ENCODE measurements around the gene VIPR2.
"Not testable (repeated sequence)": the region's sequence is repeated elsewhere in the genome, so short reads cannot be mapped to it uniquely, and the experiment has no call there.

Gene VIPR2

DNA sequence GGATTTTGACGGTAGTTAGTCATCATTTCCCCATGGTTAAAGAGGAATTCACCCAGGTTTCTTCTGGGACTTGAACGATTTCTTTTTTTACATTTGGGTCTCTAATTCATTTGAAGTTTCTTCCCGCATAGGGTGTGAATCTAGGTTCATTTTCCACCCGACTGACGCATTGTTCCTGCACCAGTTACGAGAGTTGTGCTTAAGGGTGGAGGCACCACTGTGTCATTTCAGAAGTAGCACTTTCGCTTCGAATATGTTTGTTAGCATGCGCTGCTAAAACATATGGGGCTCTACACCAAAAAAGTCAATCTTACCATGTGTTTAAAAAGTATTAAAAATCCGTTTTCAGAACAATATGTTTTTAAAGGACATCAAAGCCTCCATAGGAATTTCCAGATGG, 140.3 kb downstream of the VIPR2 start:
- FAIRE-seq: no peak

DNA sequence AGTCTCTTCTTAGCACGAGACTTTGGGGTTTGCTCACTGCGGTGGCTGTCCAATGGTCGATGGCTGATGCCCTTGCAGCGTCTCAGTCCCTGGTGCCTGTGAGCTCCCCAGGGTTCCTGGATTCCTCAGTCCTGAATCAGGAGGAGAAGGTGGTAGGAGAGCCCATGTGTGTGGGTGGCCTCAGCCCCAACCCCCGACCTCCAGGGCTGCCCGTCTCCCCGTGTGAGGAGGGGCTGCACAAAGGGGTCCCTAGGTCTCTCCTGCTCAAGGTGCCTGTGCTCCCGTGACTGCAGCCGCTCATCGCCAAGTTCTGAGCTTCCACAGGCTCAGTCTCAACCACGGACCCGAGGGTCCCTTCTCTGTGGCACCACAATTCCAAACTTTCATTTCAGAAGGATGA, 142.9 kb downstream of the VIPR2 start:
- no peak for FAIRE-seq

DNA sequence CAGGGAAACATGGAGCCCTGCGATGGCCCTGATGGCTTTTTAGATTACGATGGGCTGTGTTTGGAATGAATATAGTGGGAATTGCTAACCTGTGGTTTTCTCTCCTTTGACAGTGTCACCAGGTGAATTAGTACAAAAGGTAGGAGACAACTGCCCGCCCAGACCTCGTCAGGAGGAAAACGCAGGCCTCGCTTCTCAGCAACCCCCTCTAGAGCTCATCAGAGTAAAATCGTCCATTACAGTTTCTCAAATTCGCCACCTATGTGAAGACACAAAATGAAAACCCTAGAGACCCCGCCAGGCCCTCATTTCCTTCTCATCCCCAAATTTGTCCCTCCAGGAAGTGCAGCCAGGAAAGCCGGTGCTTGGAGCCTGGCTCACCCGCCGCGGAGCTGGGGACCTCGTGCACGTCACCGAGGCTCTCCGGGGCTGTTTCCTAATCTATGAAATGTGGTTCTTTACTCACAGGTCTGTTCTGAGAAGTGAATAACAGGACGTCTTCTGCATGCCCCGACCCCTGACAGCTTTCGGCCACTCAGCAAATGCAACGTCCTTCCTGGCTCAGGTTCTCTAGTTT, 143.7 kb downstream of the VIPR2 start:
- no peak for FAIRE-seq

DNA sequence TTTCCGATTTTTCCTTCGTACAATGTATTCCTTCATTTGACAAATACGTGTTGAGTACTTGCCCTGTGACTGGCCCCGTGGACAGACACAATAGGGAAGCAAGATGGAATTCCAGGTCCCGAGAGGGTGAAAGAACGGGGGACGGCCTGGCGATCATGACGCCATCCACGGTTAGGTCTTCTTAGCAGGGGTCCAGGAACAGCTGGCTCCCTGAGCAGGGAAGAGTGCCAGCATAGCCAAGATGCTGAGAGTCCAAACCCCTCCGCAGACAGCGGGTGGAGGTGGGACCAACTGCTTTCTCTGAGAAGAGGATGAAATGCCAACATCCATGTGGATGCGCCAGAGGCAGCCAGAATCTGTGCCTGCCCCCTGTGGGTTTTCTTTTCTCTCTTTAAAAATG, 144.6 kb downstream of the VIPR2 start:
- FAIRE-seq: no peak

DNA sequence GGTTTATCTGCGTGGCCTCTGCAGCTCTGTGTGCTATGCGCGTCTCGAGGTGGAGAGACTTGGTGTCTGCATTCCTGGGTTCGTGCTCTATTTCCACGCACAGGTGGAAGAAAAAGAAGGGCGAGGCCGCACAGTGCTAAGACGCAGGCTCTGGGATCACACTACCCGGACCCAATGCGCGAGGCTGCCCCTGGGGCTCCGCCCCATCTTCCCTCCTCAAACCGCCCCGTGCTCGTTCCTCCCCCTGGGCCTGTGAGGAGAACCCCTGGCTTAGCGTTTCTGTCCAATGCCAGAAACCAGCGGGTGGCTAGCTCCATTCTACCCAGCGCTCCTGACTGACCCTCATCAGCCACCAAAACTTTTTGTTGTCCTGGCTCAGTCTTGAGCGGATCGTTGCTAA, 145.2 kb downstream of the VIPR2 start:
- FAIRE-seq: no peak

DNA sequence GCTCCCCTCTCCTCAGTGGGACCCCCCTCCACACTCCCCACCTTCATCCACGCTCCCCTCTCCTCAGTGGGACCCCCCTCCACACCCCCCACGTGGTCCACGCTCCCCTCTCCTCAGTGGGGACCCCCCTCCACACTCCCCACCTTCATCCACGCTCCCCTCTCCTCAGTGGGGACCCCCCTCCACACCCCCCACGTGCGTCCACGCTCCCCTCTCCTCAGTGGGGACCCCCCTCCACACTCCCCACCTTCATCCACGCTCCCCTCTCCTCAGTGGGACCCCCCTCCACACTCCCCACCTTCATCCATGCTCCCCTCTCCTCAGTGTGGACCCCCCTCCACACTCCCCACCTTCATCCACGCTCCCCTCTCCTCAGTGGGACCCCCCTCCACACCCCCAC, 146.4 kb downstream of the VIPR2 start:
- not testable (repeated sequence) for FAIRE-seq

DNA sequence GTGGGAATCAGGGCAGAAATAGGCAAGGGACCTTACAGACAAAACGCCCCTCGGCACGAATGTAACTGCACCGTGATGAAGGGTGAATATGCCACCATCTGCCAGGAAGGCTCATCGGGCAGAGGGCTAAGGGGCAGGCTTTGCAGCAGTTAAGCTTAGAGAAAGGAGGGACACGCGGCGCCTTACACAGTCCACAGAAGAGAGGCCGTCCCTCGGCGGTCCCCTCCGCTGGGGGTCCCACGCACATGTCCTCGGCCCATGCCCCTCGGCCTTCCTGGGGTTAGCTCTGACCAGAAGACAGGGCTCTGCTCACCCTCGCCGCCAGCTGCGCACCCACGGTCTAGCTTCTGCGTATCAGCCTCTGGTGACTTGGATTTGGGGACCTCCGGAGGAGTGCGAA, 147.2 kb downstream of the VIPR2 start:
- FAIRE-seq: no peak

DNA sequence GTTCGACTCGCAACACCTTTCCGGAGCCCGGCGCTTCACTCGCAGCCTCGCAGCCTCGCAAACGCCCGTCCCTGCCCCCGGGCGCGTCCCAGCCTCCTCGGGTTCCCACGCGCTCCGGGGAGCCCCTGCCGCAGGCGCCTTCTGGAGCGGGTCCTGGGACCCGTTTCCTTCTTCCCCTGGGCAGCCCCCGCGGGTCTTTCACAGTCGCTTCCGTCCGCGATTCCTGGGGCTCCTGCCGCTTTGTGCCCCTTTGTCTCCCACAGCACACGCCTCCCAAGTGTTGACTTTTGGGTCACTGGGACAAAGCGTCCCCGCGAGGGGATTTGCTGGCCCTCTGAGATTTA, 147.6 kb downstream of the VIPR2 start:
- no peak for FAIRE-seq

DNA sequence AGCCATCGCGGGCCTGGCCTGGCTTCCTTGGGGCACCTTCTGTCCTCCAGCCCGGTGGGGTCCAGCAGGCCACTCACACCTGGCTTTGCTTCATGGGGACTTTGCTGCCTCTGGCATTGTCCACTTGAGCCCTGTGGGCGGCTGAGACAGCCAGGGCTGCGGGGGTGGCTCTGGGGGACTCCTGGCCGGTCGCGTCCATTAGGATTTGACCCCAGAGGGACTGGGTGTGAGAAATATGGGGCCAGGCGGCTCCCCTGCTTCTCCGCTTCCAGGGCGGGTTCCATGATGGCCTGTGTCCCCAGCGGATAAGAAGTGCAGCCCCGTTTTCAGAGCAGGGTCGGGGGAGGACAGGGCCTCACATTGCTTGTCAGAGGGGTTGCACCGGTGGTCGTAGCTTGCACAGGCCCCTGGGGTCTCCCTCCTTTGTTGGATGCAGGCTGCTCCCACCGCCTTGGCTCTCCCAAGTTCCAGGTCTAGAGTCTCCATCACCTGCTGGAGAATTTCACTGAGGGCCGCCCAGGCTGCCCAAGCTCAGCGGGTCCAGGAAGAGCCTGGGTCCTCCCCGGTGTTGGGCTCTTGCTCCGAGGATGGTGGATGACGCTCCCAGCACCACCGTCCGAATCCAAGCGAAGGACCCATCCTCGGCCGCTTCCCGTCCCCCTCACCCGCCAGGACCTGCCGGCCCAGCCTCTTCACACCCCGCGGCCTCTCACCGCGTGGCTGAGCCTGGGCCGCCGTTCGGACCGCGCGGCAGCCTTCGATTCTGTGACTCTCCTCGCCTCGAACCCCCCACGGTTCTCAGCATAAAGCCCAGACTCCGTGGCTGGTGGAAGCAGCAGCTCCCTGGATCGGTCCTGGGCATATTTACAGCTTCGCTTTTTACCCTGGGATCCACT, 148.2 kb downstream of the VIPR2 start:
- FAIRE-seq: no peak

DNA sequence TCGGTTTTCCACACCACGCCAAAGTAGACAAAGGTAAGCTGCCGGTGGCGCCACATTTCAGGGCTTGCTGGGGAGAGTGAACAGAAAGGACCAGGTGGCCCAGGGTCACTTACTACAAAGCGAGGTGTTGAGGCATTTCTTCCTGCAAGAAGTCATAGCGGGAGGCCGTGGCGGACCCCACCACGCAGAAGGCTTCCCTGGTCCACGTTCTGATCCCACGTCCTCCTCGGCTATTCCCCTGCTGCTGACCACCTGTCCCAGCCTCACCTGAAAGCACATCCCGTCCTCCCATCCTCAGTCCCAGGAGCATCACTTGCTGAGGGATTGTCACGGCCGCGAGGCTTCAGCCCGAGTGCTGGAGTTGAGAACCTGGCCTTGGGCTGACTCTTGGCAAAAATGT, 149.2 kb downstream of the VIPR2 start:
- FAIRE-seq: no peak

DNA sequence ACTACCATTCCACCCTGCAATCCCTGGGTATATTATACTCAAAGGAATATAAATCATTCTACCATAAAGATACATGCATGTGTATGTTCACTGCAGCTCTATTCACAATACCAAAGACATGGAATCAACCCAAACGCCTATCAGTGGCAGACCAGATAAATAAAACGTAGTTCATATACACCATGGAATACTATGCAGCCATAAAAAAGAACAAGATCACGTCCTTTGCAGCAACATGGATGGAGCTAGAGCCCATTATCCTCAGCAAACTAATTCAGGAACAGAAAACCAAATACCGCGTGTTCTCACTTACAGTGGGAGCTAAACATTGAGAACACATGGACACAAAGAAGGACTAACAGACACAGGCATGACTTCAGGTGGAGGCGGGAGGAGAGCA, 150.0 kb downstream of the VIPR2 start:
- FAIRE-seq: no peak

DNA sequence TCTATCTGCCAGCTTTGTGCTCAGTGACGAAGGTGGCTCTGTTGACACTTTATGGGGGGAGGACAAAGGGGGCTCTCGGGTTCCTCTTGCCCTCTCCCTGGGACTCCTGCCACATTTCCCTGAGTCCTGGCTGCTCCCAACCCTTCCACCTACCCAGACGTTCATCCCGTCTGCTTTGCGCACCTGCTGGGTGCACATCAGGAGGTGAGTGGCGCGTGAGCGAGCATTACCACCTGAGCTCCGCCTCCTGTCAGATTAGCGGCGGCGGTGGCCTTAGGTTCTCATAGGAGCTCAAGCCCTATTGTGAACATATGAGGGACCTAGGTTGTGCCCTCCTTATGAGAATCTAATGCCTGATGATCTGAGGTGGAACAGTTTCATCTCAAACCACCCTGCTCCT, 151.1 kb downstream of the VIPR2 start:
- no peak for FAIRE-seq

DNA sequence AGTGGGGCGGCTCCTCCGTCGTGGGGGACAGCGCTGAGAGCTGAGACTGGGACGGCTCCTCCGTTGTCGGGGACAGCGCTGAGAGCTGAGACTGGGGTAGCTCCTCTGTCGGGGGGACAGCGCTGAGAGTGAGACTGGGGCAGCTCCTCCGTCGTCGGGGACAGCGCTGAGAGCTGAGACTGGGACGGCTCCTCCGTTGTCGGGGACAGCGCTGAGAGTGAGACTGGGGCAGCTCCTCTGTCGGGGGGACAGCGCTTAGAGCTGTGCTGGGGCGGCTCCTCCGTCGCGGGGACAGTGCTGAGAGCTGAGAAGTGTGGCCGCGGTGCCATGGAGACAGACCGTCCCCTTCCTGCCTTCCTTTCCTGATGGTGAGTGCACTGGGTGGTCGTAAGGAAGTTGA, 151.9 kb downstream of the VIPR2 start:
- FAIRE-seq: no peak

DNA sequence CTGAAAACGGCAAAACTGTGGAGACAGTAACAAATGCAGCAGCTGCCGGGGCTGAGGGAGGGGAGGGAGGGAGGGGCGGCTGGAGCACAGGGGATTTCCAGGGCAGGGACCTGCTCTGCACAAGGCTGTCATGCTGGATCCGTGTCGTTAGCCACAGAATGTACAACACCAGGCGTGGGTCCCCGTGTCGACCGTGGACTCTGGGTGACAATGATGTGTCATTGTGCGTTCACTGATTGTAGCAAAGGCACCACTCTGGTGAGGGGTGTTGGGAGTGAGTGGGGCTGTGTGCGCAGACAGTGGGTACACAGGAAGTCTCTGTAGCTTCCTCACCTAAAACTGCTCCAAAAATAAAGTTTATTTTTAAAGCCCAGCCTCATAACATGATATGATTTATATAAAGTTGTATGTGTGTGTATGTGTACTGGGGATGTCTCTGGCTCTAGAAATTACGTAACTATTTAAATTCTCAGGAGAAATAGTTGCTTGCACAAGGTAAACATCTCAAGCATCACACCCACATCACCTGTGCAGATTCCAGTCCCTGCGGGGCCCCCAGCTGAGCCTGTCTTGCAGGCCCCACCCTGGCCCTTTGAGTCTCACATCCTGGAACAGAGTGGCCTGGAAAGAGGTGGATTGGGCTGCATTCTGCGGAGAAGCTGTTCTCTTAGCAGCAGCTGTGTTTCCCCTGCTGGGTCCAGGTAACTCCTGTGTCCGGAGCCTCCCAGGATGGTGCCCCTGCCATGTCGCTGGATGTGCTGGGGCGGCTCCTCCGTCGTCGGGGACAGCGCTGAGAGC, 152.6 kb downstream of the VIPR2 start:
- no peak for FAIRE-seq

DNA sequence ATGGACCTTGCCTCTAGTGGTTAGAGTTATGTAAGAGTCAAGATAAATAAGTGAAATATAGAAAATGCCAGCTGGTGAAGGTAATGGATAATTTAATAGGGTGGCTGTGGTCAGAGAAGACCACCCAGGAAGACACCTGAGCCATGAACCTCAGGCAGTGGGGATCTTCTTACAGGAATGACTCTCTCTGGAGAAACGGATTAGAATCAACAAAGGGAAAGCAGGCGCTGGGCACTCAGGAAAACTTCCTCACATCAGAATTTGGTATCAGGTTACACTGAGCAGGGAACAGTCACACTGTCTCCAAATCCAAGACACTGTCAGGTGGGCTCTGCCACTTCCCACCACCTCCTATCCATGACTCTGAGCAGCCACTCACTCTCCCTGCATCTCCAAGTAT, 155.7 kb downstream of the VIPR2 start:
- FAIRE-seq: no peak

DNA sequence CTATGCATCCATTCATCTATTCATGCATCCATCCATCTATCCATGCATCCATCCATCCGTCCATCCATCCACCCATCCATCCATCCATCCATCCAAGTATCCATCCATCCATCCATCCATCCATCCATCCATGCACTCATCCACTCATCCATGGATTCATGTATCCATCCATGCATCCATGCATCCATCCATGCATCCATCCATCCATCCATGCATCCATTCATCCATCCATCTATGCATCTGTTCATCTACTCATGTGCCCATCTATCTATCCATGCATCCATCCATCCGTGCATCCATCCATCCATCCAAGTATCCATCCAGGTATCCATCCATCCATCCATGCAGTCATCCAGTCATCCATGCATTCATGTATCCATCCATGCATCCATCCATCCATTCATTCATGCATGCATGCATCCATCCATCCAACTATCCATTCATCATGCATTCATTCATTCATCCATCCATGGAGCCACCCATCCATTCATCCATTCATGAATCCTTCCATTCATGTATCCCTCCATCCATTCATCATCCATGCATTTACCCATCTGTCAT, 156.3 kb downstream of the VIPR2 start:
- no peak for FAIRE-seq

DNA sequence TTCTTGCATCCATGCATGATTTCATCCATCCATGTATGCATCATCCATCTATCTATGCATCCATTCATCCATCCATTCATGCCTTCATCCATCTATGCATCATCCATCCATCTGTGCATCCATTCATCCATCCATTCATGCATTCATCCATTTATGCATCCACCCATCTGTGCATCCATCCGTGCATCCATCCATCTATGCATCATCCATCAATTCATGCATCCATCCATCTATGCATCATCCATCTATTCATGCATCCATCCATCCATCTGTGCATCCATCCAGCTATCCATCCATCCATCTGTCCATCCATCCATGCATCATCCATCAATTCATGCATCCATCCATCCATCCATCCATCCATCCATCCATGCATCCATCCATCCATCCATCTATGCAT, 157.0 kb downstream of the VIPR2 start:
- FAIRE-seq: no peak

DNA sequence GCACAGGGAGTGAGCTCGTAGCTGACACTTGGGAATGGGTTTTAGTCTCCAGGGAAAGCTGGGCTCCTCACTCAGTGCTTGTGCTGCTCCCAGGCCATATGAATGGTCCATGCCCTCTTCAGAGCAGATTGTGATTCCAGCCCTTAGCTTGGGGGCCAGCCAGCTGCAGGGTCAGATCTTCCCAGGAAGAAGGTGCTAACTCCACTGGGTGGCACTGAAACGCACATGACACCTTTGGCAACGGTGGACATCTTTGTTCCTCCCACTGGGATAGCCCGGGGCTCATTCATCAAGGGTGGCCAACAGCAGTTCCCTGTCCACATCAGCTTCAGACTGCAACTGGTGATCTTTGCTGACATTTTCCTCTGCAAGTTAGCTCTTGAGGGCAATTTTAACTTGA, 159.1 kb downstream of the VIPR2 start:
- no peak for FAIRE-seq

DNA sequence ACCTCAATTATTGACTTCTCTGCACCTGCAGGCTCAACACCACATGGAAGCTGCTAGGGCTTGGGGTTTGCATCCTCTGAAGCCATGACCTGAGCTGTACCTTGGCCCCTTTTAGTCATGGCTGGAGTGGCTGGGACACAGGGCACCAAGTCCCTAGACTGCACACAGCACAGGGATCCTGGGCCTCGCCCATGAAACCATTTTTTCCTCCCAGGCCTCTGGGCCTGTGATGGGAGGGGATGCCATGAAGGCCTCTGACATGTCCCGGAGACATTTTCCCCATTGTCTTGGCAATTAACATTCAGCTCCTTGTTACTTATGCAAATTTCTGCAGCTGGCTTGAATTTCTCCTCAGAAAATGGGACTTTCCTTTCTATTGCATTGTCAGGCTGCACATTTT, 160.7 kb downstream of the VIPR2 start:
- FAIRE-seq: not testable (repeated sequence)

DNA sequence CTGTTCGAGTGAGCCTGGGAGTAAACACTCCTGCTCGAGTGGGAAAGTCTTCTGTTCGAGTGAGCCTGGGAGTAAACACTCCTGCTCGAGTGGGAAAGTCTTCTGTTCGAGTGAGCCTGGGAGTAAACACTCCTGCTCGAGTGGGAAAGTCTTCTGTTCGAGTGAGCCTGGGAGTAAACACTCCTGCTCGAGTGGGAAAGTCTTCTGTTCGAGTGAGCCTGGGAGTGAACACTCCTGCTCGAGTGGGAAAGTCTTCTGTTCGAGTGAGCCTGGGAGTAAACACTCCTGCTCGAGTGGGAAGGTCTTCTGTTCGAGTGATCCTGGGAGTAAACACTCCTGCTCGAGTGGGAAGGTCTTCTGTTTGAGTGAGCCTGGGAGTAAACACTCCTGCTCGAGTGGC, 162.6 kb downstream of the VIPR2 start:
- FAIRE-seq: not testable (repeated sequence)

DNA sequence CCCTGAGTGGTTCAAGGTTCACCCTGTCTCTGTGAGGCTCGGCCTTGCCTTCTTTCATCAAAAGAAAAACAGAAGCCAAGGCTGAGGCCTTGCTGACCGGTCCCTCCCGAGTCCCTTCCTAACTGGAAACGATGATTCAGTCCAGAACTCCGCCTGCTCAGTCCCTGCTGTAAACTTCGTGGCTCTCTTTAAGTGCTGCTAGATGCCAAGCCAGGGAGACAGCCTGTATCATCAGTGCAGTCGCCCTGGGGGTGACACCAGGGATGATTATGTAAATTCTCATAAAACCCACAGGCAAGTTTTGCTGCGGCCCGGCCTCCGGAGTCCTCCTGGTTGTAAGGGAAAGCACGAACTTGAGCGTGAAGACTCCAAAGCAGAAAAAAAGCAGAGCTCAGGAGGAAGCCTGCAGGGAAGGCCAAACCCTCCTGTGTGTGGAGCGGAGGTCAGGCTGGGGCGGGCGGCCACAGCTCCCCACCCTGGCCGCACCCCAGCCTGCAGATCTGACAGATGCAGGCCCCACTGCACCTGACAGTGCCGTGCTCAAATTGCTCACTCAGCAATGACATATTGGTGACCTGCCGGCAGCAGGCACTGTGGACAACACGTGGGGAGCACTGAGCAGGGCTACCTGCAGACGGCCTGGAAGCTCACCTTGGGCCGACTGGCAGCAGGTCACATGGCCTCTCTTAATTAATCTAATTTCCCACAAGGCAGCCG, 164.9 kb downstream of the VIPR2 start:
- FAIRE-seq: no peak

DNA sequence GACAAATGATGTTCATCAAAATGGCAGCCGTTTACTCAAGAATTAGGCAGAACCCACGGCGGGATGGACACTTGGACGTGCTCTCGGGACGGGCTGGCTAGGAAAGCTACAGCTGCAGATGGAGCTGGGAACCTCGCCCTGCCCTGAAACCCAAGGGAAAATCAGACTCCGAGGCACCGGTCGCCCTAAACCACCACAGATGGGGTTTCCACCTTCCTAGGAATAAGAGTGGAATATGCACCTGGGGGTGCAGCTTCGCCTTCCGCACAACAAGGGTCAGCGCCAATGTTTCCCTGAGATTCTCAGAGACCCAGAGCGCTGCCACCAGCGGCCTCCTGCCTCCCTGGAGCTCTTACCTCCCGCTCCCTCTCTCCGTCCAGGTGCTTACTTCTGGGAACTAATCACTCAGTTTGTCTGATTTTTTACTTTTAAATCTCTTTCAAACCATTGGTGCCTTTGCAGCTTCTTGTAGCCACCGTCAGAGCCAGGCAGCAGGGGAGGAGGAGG, 165.6 kb downstream of the VIPR2 start:
- FAIRE-seq: no peak
